Inferior parietal cortex (tissue), 1 donor: ENCODE data around the gene SCN9A.
"Not testable (repeated sequence)": the region's sequence is repeated elsewhere in the genome, so short reads cannot be mapped to it uniquely, and the experiment has no call there.

ENCODE experiments used
- DNase-seq: peaks from one replicate; pipeline ENCODE4 v3.0.0-alpha.2; 2016; ENCODE audit errors: extremely low spot score

The SCN9A gene

GRCh38 chr2:166375736-166376487 is at the start of gene SCN9A:
Gene SCN9A (minus strand): TSS chr2:166375944. CDS start chr2:166311756, 64,188 bp downstream.
- peak; percentile 51 for DNase-seq

DNA sequence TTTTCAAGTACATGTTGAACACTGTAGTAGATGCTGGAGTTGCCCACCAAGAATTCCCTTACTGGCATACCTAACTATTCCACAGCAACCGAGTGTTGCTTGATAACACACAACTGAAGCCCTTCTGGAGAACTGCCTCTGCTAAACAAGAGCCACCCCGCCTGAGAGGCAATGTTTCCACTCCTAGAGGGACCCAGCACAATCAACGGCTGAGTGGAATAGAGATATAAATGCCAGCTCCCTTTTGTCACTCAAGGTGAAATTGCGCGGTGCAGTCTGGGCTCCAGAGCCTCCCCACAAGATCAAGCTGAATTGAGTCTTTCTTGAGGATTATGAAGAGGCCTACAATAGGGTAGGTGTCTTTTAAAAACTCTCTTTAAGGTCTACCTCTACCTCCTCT is 49.1 kb upstream of the SCN9A start:
- no peak for DNase-seq

GRCh38 chr2:166419616-166419934 is 43.8 kb upstream of the SCN9A start:
- DNase-seq = no peak

DNA sequence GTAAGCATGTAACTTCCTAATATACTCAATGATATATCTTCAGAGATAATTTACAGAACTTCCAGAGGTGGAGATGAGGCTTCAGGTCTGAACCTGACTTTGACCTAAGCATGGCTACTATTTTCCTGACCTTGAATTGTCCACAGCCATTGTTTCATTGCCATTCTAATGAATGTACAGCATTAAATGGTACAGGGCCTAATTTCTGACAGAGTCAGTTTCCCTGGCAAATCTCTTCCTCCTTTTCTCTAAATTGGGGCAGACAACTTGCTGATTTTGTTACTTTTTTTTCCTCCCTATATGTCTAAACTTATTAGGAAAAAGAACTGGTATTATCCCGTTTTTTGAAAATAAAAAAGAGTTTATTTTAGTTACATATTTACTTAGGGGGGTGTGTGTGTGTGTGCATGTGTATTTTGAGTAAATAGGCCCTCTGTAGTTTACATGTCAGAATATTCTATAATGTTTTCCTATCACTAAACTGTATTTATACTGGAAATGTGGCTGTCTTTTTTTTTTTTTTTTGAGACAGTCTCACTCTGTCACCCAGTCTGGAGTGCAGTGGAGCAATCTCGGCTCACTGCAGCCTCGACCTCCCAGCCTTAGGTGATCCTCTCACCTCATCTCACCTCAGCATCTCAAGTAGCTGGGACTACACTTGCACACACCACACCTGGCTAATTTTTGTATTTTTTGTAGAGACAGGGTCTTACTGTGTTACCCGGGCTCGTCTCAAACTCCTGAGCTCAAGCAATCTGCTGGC is 43.3 kb upstream of the SCN9A start:
- no peak for DNase-seq

DNA sequence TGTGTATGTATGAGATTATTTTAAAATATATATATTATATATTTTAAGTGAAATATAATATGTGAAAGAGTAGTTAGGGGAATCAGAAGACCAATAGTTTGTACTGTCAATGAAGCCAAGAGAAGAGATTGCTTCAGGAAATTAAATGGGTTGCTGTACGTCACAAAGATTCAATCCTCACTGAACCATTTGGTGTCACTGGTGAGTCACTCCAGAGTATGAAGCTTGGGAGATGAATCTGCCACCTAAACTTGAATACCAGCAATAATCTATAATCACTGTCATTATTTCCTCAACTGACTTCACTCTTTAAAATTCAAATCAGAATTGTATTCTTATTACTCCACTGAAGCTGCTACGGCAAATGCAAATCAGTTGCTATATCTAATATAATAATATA is 41.9 kb upstream of the SCN9A start:
- DNase-seq = peak; percentile 32

DNA sequence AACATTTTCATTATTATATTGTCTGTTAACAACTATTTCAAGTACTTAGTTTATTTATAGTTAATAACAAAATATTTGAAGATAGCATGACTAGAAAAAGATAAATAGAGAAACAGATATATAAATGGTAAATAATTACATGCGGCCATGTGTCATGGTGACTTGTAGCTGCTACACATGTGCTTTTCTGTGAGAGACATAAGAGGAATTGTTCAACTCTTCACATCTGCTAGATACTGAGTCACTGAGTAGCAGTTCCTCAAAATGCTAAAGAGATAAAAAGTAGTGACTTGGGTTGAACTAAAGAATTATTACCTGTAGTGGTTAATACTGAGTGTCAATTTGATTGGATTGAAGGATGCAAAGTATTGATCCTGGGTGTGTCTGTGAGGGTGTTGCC is 37.5 kb upstream of the SCN9A start:
- no peak for DNase-seq

DNA sequence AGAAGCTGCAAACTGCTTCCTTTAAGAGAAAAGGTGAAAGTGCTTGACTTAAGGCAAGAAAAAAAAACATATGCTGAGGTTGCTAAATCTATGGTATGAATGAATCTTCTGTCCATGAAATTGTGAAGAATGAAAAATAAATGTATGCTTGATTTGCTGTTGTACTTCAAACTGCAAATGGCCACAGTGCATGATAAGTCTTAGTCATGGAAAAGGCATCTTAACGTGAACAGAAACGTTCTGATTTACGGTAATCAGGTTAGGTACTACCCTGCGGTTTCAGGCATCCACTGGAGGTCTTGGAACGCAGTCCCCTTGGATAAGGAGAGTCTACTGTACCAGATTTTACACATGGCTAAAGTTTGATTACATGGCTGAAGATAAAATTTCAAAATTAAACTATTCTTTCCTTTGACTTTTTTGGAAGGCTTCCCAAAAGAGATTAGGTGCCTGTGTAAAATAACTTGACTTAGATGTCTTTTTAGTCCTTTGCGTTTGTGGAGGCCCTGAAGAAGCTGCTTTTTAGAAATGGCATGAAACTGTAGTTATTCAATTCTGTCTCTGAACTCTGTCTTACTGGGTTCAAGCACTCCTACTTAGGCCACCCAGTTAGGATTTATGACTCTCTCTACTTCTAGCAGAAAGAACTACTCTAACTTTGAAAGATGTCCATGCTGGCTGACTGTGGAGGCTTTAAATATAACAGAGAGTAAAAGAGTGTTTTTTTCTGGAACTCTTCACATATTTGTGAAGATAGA is 35.9 kb upstream of the SCN9A start:
- DNase-seq = no peak

GRCh38 chr2:166410828-166411472 is 35.2 kb upstream of the SCN9A start:
- no peak for DNase-seq

GRCh38 chr2:166407746-166408145 is 32.0 kb upstream of the SCN9A start:
- not testable (repeated sequence) for DNase-seq

GRCh38 chr2:166406374-166406773 is 30.6 kb upstream of the SCN9A start:
- DNase-seq = no peak

DNA sequence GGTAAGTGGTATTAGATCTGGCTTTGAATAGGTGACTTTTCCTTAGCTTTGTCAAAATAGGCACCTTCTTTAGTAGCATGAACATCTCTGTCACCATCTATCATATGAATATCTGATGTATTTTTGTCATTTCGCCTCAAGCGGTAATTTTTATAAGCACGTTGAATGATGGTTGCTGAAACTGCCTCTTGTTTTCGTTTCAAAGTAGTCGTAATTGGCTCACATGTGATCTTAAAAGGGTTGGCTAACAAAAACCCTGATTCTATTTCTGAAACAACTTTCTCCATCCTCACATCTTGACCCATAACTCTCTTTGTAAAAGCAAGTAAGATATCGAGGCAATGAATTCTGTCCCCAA is 29.8 kb upstream of the SCN9A start:
- DNase-seq = no peak

DNA sequence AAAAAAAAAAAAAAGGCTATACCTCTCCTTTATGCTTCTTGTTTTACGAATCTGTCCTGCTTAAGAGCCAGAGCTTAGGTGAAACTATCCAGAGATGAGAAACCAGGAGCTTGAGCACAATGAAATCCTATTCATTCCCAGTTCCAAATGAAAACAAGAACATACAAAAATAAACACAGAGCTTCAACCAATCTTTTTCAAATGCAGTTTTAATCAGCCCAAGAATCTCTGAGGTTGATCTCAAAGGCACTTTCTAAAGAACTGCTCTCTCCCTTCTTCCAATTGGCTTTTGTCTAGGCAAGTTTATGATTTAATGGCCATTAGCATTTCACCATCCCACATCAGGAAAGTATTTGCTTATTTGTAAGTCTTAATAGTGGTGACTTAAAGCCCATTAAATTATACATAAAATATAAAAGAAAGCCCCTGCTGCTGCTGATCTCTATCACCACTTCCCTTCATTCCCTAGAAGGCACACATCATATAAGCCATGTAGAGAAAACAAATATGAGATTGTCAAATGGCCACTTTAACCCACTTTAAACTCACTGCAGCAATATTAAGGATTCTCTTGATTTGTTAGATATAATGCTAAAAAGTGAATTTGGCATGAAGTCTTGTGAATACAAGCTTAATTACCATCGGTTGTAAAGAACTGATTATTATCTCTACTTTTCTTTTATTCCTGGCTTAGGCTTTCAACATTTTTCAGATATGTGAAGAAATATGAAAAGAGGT is 29.3 kb upstream of the SCN9A start:
- no peak for DNase-seq

DNA sequence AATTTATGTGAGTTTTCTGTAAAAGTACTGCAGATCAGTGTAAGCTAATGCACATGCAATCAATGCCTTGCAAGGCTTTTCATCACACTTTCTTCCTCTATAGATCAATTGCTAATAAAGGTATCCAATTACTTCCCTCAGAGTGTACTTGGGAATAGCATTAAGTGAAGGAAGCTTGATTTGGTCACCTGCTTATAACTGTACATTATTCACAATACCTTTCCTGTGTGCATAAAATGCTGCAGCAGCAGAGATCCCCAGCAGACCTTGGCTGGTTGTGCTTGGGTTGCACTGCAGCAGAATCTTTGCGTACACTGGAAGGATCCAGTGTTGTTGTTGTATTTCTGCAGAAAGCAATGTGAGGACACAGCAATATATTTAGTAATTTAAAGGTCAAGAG is 18.5 kb upstream of the SCN9A start:
- DNase-seq = no peak

DNA sequence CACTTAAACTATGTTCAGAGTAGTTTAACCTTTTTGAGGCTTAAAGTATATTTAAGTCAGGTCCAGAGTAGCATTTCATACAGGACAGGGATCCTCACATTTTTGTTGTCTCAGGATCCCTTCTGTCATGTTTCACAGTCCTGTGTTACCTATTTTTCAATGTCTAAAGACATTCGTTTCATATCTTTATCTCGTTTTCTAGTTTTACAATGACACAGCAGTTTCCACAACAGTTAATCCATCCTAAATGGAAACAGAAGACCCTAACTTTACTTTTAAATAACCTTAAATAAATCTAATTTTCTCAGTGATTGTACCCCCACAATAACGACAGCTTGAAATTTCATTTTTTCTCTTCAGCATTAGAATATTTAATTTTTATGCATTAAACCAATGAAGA is 17.3 kb upstream of the SCN9A start:
- no peak for DNase-seq

DNA sequence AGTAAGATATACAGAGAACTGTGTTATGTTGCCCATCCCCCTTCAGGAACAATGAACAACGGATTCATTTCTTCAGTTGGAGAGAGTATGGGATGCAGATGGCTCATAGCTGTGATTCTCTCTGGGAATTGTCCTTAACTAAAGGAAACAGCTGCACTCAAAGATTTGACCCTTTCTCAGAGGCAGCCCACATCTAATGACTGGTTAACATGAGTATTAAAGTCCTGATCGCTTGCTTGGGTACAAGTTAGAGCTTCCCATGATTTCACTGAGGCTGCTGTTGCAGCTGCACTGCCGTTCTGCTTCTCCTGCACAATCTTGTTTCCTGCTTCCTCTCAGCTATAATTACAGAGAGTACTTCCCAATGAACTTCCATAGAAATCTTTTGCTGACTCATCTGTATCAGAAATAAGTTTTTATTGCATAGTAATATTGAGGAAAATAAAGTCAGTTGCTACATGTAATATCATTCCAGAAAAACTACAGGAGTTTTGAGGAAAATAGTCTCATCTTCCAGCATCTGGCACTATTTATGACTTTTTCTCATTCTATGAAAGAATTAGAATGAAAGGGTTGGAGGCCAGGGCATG is 12.8 kb upstream of the SCN9A start:
- no peak for DNase-seq

- no peak for DNase-seq
Measured at GRCh38 chr2:166385313-166385712, 9.6 kb upstream of the SCN9A start.

DNA sequence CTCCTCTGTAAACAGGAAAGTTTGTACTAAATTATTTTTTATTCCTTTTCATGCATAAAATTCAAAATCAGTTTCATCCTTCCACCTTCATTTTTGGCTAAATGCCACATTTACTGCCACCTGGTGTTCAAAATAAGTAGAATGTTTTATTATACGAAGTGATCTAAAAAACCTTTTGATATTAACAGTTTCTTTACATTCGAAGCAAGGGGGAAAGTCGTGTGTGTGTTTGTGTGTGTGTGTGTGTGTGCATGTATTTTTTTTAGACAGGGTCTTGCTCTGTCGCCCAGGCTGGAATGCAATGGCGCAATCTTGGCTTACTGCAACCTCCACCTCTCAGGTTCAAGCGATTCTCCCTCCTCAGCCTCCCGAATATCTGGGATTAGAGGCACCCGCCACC is 9.0 kb upstream of the SCN9A start:
- peak; percentile 66 for DNase-seq

DNA sequence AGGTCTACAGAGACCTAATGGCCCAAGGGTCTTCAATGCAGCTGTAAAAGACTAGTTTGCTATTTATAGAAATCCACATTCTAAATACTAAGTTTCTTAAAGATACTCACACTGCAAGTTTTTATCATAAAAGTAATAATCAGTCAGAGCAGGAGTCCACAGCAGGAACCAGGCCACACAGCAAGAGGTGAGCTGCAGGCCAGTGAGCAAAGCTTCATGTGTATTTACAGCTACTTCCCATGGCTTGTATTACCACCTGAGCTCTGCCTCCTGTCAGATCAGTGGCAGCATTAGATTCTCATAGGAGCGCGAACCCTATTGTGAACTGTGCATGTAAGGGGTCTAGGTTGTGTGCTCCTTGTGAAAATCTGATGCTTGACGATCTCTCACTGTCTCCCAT is 6.7 kb upstream of the SCN9A start:
- no peak for DNase-seq

- DNase-seq = no peak
Measured at GRCh38 chr2:166380615-166381014, 4.9 kb upstream of the SCN9A start.

DNA sequence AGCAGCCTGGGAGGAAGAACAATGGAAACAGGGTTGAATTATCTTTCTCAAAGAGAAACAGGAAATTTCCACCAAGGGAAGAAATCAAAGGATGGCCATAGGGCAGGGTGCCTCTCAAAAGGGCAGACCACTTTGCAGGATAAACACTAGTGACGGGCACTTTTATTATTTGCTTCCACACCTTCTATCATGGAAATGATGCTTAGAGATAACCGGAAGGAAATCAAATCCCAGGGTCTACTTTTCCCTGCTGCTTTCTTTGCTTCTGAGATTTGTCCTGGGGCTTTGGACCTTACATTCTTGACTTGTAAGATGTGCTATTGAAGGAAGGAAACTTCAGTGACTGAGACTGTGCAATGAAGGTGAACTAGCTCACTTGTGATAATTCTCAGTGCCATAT is 1.1 kb upstream of the SCN9A start:
- DNase-seq = no peak

- DNase-seq = no peak
Measured at GRCh38 chr2:166376488-166376828, 714 bp upstream of the SCN9A start.
